ENCODE measurements around the gene PCOLCE2. TPM values are rescaled to one million over a fixed set of nuclear protein-coding genes. Genes with fewer than 3 reads are reported as not detected.
"Not testable (repeated sequence)": the region's sequence is repeated elsewhere in the genome, so short reads cannot be mapped to it uniquely, and the experiment has no call there.

Gene PCOLCE2
- total and polyA plus RNA-seq, 12 donors: 1.4 to 18.2 (median 4.3) TPM

DNA sequence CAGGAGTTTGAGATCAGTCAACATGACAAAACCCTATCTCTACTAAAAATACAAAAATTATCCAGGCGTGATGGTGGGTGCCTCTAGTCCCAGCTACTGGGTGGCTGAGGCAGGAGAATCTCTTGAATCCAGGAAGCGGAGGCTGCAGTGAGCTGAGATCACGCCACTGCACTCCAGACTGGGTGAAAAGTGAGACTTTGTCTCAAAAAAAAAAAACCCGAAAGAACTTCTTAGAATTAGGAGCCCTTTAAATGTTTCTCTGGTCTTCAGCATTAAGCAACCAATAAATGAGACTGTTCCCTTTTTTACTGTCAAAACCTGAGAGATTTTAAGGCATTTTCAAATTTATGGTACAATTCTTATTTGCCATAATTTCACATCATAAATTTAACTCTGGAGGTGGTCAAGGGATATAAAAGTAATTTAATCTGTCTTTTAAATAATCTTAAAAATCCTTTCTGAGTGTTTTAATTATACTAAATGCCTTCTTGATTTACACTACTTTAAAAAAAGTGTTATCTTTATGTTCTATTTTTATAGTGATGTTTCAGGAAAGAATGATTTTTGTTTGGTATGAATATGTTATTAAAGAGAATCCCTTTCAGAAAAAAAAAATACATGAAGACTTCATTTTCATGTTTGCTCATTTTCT, 10.1 kb downstream of the PCOLCE2 start:
- H3K27ac ChIP-seq: no peak overlapping the region
- H3K27me3 ChIP-seq: peaks cover under 1% of the 10 kb centered on the region
- no peak for DNase-seq
- intact Hi-C loops (cut with DNase I): no loop called here
- TF ChIP-seq POLR2A (IDR thresholded peaks at IDR 0.05): no peak
- no peak overlapping the region for H3K4me3 ChIP-seq
- H3K36me3 ChIP-seq (replicated peaks in 1 of 2): no peaks in the 10 kb centered on the region
- no peaks in the 10 kb centered on the region for H3K4me1 ChIP-seq (replicated peaks in 1 of 2)
- H3K9me3 ChIP-seq (replicated peaks in 1 of 3): no peaks in the 10 kb centered on the region
- WGBS, 4 donors: 78 to 80% (median 78%) methylated on average over 4 of the region's 4 CpGs

DNA sequence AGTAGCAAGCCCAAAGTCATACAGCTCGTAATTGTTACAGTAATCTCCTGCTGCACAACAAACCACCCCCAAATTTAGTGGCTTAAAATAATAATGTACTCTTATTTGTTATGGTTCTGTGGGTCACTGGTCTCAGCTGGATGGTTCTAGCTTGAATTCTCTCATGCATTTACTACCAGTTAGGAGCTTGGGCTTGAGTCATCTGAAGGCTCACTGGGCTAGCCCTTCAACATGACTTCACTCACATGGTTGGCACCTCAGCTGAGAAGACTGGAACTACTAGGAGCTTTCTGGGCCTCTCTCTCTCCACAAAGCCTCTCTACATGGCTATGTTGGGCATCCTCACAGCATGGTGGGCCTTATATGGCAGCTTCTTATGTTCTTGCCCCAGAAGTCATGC, 12.5 kb downstream of the PCOLCE2 start:
- intact Hi-C loops (cut with DNase I): no loop called here
- no peak for DNase-seq
- Histone ChIP-seq H3K27me3 (peaks cover 5% of the 10 kb centered on the region), H3K9me3 (replicated peaks in 1 of 3) (no peaks in the 10 kb centered on the region), H3K4me3 (no peak overlapping the region), H3K36me3 (replicated peaks in 1 of 2) (no peaks in the 10 kb centered on the region), H3K4me1 (replicated peaks in 1 of 2) (no peaks in the 10 kb centered on the region), H3K27ac (no peak overlapping the region)
- WGBS, 4 donors: 30 to 67% (median 48%) methylated on average over 1 of the region's 1 CpG
- TF ChIP-seq POLR2A (IDR thresholded peaks at IDR 0.05): no peak
- TF ChIP-seq, protein P1, sequence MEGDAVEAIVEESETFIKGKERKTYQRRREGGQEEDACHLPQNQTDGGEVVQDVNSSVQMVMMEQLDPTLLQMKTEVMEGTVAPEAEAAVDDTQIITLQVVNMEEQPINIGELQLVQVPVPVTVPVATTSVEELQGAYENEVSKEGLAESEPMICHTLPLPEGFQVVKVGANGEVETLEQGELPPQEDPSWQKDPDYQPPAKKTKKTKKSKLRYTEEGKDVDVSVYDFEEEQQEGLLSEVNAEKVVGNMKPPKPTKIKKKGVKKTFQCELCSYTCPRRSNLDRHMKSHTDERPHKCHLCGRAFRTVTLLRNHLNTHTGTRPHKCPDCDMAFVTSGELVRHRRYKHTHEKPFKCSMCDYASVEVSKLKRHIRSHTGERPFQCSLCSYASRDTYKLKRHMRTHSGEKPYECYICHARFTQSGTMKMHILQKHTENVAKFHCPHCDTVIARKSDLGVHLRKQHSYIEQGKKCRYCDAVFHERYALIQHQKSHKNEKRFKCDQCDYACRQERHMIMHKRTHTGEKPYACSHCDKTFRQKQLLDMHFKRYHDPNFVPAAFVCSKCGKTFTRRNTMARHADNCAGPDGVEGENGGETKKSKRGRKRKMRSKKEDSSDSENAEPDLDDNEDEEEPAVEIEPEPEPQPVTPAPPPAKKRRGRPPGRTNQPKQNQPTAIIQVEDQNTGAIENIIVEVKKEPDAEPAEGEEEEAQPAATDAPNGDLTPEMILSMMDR (IDR thresholded peaks at IDR 0.05): no peak

- TF ChIP-seq POLR2A (IDR thresholded peaks at IDR 0.05): no peak
- TF ChIP-seq, protein P1 (IDR thresholded peaks at IDR 0.05): no peak
- Histone ChIP-seq H3K27ac (no peak overlapping the region), H3K4me1 (replicated peaks in 1 of 2) (no peaks in the 10 kb centered on the region), H3K27me3 (peaks cover 5% of the 10 kb centered on the region), H3K9me3 (replicated peaks in 1 of 3) (no peaks in the 10 kb centered on the region), H3K4me3 (no peak overlapping the region), H3K36me3 (replicated peaks in 1 of 2) (no peaks in the 10 kb centered on the region)
- intact Hi-C loops (cut with DNase I): no loop called here
- no peak for DNase-seq
- 88 to 96% (median 90%) methylated on average over 2 of the region's 2 CpGs for WGBS, 4 donors
Measured at GRCh38 chr3:142875583-142876207, 13.2 kb downstream of the PCOLCE2 start.

- Histone ChIP-seq H3K4me1 (replicated peaks in 1 of 2) (no peaks in the 10 kb centered on the region), H3K36me3 (replicated peaks in 1 of 2) (no peaks in the 10 kb centered on the region), H3K9me3 (replicated peaks in 1 of 3) (no peaks in the 10 kb centered on the region), H3K27ac (no peak overlapping the region), H3K27me3 (peaks cover 5% of the 10 kb centered on the region), H3K4me3 (no peak overlapping the region)
- no peak for TF ChIP-seq POLR2A (IDR thresholded peaks at IDR 0.05)
- TF ChIP-seq, protein P1 (IDR thresholded peaks at IDR 0.05): no peak
- intact Hi-C loops (cut with DNase I): no loop called here
- 83 to 92% (median 90%) methylated on average over 5 of the region's 5 CpGs for WGBS, 4 donors
- DNase-seq: no peak
Measured at GRCh38 chr3:142875099-142875498, 13.8 kb downstream of the PCOLCE2 start.

GRCh38 chr3:142868382-142868781, 20.5 kb downstream of the PCOLCE2 start:
- H3K4me1 ChIP-seq (replicated peaks in 1 of 2); H3K27ac ChIP-seq; intact Hi-C loops (cut with DNase I); H3K27me3 ChIP-seq; H3K36me3 ChIP-seq (replicated peaks in 1 of 2); H3K9me3 ChIP-seq (replicated peaks in 1 of 3); DNase-seq; H3K4me3 ChIP-seq: not testable (repeated sequence)
- WGBS, 4 donors: 82 to 89% (median 87%) methylated on average over 8 of the region's 8 CpGs

Measured in adrenal gland (tissue), 12 donors.